RPMI7951 (cell line): Measurements from ENCODE around the gene ACOT4. TPM values are rescaled to one million over a fixed set of nuclear protein-coding genes. Genes with fewer than 3 reads are reported as not detected.
"Not testable (repeated sequence)": the region's sequence is repeated elsewhere in the genome, so short reads cannot be mapped to it uniquely, and the experiment has no call there.

Source experiments
- DNase-seq: peaks from one replicate; pipeline ENCODE4 v3.0.0-alpha.2; 2012; ENCODE audit warnings: low read depth
- total RNA-seq: library from RNA; depleted of rRNA; stranded (reverse); fragments of >200 nt; shearing (Covaris generic); gene quantifications from 2 replicates; pipeline ENCODE4 v1.2.3, GENCODE V29; 2014; rRNA removed

ACOT4 gene
- 3.0 and 3.6 TPM in 2 replicates for total RNA-seq

DNA sequence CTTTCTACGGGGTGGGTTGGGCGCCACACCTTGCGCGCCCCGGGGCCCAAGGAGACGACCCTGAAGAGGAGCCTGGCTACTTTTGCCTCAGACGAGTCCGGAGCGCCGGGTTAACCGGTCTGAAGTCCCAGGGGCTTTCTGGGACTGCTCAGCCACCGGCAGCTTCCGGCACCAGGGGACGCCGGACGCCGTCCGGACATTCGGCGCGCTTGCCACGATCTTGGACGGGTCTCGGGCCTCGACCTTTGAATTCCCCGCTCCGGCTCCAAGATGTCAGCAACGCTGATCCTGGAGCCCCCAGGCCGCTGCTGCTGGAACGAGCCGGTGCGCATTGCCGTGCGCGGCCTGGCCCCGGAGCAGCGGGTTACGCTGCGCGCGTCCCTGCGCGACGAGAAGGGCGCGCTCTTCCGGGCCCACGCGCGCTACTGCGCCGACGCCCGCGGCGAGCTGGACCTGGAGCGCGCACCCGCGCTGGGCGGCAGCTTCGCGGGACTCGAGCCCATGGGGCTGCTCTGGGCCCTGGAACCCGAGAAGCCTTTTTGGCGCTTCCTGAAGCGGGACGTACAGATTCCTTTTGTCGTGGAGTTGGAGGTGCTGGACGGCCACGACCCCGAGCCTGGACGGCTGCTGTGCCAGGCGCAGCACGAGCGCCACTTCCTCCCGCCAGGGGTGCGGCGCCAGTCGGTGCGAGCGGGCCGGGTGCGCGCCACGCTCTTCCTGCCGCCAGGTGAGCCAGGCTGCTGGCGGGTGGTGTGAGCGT, at the start of gene ACOT4:
Gene ACOT4, plus strand, starts transcription at position 184 of the 760 bp plus-strand sequence. Its CDS starts 87 bp downstream, at position 271.
- DNase-seq: peak; percentile 40

DNA sequence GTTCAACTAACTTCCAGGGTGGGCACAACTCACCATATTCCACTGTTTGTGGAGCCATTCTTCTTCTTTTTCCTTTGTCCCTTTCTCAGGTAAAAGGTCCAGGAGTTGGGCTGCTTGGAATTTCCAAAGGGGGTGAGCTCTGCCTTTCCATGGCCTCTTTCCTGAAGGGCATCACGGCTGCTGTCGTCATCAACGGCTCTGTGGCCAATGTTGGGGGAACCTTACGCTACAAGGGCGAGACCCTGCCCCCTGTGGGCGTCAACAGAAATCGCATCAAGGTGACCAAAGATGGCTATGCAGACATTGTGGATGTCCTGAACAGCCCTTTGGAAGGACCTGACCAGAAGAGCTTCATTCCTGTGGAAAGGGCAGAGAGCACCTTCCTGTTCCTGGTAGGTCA, 48.7 kb upstream of the ACOT4 start:
- DNase-seq: not testable (repeated sequence)

DNA sequence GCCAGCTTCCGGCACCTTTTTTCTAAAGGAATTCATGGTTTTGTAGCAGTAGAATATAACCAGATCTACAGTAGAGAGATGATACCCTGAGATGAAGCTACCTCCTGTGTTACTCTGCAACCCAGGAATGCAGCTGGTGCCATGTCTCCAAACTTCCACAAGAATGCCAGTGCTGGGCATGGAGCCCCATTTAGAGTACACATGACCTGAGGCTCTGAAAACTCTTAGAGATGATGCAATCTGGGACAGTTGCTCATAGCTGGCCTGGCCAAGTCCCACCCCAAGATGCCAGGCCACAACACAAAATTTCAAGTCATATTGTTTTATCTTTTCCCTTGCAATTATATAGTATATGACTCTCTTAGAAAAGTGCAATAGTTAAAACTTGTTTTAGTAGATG, 46.3 kb upstream of the ACOT4 start:
- not testable (repeated sequence) for DNase-seq

DNA sequence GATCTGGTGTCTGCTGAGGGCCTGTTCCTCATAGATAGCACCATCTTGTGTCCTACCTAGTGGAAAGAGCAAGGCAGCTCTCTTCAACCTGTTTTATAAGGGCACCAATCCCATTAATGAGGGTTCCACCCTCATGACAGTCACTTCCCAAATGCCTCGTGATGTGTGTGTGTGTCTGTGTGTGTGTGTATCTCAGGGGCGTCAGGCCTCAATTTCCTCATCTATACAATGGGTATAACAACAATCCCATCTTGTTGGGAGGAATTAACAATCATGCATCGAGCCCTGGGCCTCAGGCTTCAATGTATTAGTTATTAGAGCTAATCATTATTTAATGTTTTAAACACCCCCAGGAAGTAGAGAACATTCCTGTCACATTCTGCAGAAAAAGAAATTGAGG, 42.6 kb upstream of the ACOT4 start:
- DNase-seq: not testable (repeated sequence)

- DNase-seq: not testable (repeated sequence)
Observed at GRCh38 chr14:73549889-73550524, 41.7 kb upstream of the ACOT4 start.

DNA sequence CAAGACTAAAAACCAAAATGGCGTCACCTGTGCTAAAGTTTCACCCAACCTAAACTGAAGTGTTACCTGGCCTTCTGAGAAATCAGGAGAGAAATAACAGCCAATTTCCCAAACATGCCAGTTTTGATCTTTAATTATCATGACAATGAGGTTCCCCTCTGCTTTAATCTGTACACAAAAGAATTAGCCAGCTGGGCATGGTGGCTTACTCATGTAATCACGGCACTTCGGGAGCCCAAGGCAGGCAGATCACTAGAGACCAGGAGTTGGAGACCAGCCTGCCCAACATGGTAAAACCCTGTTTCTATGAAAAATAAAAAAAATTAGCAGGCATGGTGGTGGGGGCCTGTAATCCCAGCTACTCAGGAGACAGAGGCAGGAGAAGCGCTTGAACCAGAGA, 37.8 kb upstream of the ACOT4 start:
- no peak for DNase-seq

DNA sequence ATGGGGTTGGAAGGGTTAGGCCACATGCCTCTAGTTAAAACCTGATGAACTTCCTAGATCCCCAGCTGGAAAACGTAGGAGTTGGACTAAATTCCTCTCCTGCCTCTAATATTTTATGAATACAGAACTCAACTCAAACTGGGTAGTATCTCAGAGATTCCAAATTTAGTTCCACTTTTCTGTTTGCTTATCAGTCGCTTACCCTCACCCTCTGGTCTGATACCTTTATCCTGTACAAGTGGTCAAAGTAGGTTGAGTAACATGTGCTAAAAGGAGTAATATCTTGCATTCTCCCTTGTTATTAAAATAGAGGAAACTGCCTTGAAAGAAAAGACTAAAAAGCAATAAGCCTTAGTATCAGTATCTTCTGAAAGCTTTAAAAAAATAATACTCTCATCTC, 34.5 kb upstream of the ACOT4 start:
- DNase-seq: not testable (repeated sequence)

DNA sequence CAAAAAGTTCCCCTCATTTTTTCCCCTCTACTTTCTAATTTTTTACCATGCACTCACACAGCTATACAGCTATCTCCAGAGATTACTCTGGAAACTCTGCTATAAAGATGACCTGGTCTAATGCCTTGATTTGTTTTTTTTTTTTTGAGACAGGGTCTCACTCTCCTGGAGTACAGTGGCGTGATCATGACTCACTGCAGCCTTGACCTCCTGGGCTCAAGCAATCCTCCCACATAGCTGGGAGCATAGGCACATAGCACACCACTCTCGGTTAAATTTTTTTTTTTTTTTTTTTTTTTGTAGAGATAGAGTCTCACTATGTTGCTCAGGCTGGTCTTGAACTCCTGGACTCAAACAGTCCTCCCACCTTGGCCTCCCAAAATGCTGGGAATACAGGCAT, 33.4 kb upstream of the ACOT4 start:
- DNase-seq: not testable (repeated sequence)

- not testable (repeated sequence) for DNase-seq
Observed at GRCh38 chr14:73562256-73562655, 29.4 kb upstream of the ACOT4 start.

DNA sequence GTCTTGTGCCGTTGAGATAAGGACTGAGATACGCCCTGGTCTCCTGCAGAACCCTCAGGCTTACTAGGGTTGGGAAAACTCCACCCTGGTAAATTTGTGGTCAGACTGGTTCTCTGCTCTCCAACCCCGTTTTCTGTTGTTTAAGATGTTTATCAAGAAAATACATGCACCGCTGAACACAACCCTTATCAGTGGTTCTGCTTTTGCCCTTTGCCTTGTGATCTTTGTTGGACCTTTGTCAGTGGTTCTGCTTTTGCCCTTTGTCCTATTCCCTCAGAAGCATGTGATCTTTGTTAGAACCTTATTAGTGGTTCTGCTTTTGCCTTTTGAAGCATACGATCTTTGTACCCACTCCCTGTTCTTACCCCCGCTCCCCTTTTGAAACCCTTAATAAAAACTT, 29.0 kb upstream of the ACOT4 start:
- not testable (repeated sequence) for DNase-seq

- not testable (repeated sequence) for DNase-seq
Observed at GRCh38 chr14:73566431-73566830, 25.2 kb upstream of the ACOT4 start.

DNA sequence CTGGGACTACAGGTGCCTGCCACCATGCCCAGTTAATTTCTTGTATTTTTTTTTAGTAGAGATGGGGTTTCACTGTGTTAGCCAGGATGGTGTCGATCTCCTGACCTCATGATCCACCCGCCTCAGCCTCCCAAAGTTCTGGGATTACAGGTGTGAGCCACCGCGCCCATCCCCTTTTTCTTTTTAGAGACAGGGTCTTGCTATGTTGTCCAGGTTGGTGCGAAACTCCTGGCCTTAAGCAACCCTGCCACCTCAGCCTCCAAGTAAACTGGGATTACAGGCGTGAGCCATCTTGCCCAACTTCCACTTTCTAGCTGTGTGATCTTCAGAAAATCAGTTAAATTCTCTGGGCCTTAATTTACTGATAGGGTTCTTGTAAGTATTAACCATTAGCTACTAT, 24.7 kb upstream of the ACOT4 start:
- DNase-seq: not testable (repeated sequence)

DNA sequence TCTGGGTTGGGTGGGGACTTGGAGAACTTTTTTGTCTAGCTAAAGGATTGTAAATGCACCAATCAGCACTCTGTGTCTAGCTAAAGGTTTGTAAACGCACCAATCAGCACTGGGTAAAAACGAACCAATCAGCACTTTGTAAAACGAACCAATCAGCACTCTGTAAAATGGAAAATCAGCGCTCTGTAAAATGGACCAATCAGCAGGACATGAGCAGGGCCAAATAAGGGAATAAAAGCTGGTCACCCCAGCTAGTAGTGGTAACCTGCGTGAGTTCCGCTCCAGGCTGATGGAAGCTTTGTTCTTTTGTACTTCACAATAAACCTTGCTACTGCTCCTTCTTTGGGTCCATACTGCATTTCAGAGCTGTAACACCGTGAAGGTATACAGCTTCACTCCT, 24.3 kb upstream of the ACOT4 start:
- DNase-seq: no peak

GRCh38 chr14:73567951-73568885, 23.5 kb upstream of the ACOT4 start:
- no peak for DNase-seq

GRCh38 chr14:73568886-73569184, 22.8 kb upstream of the ACOT4 start:
- not testable (repeated sequence) for DNase-seq

DNA sequence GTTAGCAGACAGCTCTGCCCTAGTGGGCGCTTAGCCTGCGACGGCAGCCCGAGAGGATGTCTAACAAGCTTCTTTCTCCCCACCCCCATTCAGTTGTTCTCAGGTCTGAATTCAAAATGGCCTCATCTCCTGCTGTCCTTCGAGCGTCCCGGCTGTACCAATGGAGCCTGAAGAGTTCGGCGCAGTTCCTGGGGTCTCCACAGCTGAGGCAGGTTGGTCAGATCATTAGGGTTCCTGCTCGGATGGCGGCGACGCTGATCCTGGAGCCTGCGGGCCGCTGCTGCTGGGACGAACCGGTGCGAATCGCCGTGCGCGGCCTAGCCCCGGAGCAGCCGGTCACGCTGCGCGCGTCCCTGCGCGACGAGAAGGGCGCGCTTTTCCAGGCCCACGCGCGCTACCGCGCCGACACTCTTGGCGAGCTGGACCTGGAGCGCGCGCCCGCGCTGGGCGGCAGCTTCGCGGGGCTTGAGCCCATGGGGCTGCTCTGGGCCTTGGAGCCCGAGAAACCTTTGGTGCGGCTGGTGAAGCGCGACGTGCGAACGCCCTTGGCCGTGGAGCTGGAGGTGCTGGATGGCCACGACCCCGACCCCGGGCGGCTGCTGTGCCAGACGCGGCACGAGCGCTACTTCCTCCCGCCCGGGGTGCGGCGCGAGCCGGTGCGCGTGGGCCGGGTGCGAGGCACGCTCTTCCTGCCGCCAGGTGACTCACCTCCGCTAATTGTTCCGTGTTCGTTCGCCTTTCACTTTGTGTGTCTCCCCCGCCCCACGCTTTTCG, 22.3 kb upstream of the ACOT4 start, which contains the start of gene ACOT2:
Gene ACOT2, plus strand, starts transcription at position 29 of the 774 bp plus-strand sequence. Its CDS starts 28 bp downstream, at position 57.
- peak; percentile 85 for DNase-seq

- peak; percentile 26 for DNase-seq
Observed at GRCh38 chr14:73570913-73571312, 20.8 kb upstream of the ACOT4 start.

- DNase-seq: not testable (repeated sequence)
Observed at GRCh38 chr14:73573034-73573433, 18.6 kb upstream of the ACOT4 start.

- not testable (repeated sequence) for DNase-seq
Observed at GRCh38 chr14:73573740-73574139, 17.9 kb upstream of the ACOT4 start.

GRCh38 chr14:73574251-73574650, 17.4 kb upstream of the ACOT4 start:
- DNase-seq: not testable (repeated sequence)

DNA sequence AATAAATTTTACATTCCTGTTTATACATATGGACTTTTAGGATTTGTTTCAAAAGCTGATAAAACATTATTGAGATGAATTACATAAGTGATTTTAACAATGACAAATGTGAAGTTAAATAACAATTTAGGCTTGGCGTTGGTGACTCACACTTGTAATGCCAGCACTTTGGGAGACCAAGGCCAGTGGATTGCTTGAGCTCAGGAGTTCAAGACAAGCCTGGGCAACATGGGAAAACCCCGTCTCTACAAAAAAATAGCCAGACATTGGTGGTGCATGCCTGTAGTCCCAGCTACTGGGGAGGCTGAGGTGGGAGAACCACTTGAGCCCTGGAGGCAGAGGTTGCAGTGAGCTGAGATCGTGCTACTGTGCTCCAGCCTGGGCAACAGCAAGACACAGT, 15.3 kb upstream of the ACOT4 start:
- DNase-seq: peak; percentile 42
